B cell (primary cell): ENCODE results near the gene PIBF1. TPM values are rescaled to one million over a fixed set of nuclear protein-coding genes. Genes with fewer than 3 reads are reported as not detected.

Experiments
- ATAC-seq: fragments of 200-7000 bp; cut with Tn5 transposase; one replicate; pipeline ENCODE4 v1.10.0; 2021; ENCODE audit warnings: low read depth, mild to moderate bottlenecking, moderate number of reproducible peaks, moderate library complexity
- CTCF ChIA-PET: fragments of 350-600 bp; sonication (Branson Sonifier 250); formaldehyde crosslinking; loops from one replicate; lab custom pipeline; 2021; ENCODE audit warnings: antibody characterized with exemption, inconsistent platforms; lab: Charles Lee
- POLR2A ChIA-PET: fragments of 350-600 bp; sonication (Branson Sonifier 250); formaldehyde crosslinking; loops from one replicate; lab custom pipeline; 2021; ENCODE audit warnings: antibody characterized with exemption; lab: Charles Lee
- DNase-seq: peaks from one replicate; pipeline ENCODE4 v3.0.0; 2013
- H2AFZ ChIP-seq: 2 replicates; pipeline ENCODE4 v1.6.1; 2012; ENCODE audit warnings: mild to moderate bottlenecking, low read depth, low read length; ENCODE audit not compliant: insufficient read depth, poor library complexity, severe bottlenecking
- H3K27ac ChIP-seq, 2 donors: 1 replicate in 1 of 2; 2 replicates in 1 of 2; pipeline ENCODE4 v1.5.1; 2012 to 2013; ENCODE audit warnings: low read length in 2 of 2, mild to moderate bottlenecking in 2 of 2, moderate library complexity in 1 of 2
- H3K27me3 ChIP-seq, 4 experiments: fragments of 200-600 bp in 1 of 4; sonication (generic) in 1 of 4; replicated peaks in 1 of 4; 1 replicate in 2 of 4; 2 replicates in 2 of 4; pipeline versions ENCODE4 v1.6.1 to v1.7.0; 2013 to 2016; ENCODE audit warnings: low read length in 3 of 4, mild to moderate bottlenecking in 2 of 4, mixed read lengths in 1 of 4, moderate library complexity in 1 of 4; ENCODE audit not compliant: insufficient read depth in 4 of 4, control insufficient read depth in 3 of 4; ENCODE audit errors: control extremely low read depth in 1 of 4
- H3K36me3 ChIP-seq, 2 experiments: replicated peaks in 1 of 2; 1 replicate in 1 of 2; 2 replicates in 1 of 2; pipeline versions ENCODE4 v1.6.1 to v1.7.1; 2013; ENCODE audit warnings: low read length in 1 of 2; ENCODE audit not compliant: insufficient read depth in 2 of 2, control insufficient read depth in 1 of 2; ENCODE audit errors: control extremely low read depth in 1 of 2, extremely low read depth in 1 of 2
- H3K4me1 ChIP-seq, 2 donors: fragments of 200-600 bp in 1 of 2; sonication (generic) in 1 of 2; 1 replicate in 1 of 2; 2 replicates in 1 of 2; pipeline versions ENCODE4 v1.5.1 to v1.6.1; 2013 to 2017; ENCODE audit warnings: low read length in 2 of 2; ENCODE audit not compliant: control insufficient read depth in 2 of 2, insufficient read depth in 2 of 2
- H3K4me2 ChIP-seq: replicated peaks from 2 replicates; pipeline ENCODE3; 2012; ENCODE audit warnings: mild to moderate bottlenecking, low read depth, low read length; ENCODE audit not compliant: poor library complexity, severe bottlenecking
- H3K4me3 ChIP-seq, 5 experiments: fragments of 200-600 bp in 1 of 5; sonication (generic) in 1 of 5; 1 replicate in 3 of 5; 2 replicates in 2 of 5; pipeline versions ENCODE4 v1.5.1 to v1.7.0; 2011 to 2016; ENCODE audit warnings: low read length in 4 of 5, mild to moderate bottlenecking in 4 of 5, low read depth in 2 of 5, control low read depth in 1 of 5, moderate library complexity in 1 of 5; ENCODE audit not compliant: insufficient read depth in 1 of 5; ENCODE audit errors: control extremely low read depth in 1 of 5, extremely low read depth in 1 of 5
- H3K79me2 ChIP-seq: fragments of 200-600 bp; sonication (generic); one replicate; pipeline ENCODE4 v1.6.0; 2016; ENCODE audit warnings: low read length; ENCODE audit not compliant: control insufficient read depth, insufficient read depth
- H3K9ac ChIP-seq: fragments of 200-600 bp; sonication (generic); 2 replicates; pipeline ENCODE4 v1.6.1; 2017; ENCODE audit warnings: mild to moderate bottlenecking, low read length, moderate library complexity
- H3K9me3 ChIP-seq, 3 donors: one replicate each; pipeline versions ENCODE4 v1.6.1 to v1.7.1; 2013; ENCODE audit warnings: low read length in 2 of 3; ENCODE audit not compliant: control insufficient read depth in 2 of 3, insufficient read depth in 1 of 3; ENCODE audit errors: control extremely low read depth in 1 of 3
- H4K20me1 ChIP-seq: 2 replicates; pipeline ENCODE4 v1.6.0; 2012; ENCODE audit warnings: mild to moderate bottlenecking, low read length; ENCODE audit not compliant: insufficient read depth, control insufficient read depth, poor library complexity, severe bottlenecking
- H3K27ac Mint-ChIP-seq: one replicate; pipeline ENCODE4 v1.8.0; 2021; ENCODE audit warnings: mixed read lengths
- H3K27me3 Mint-ChIP-seq: one replicate; pipeline ENCODE4 v1.8.0; 2021; ENCODE audit warnings: mixed read lengths
- H3K4me1 Mint-ChIP-seq: one replicate; pipeline ENCODE4 v1.8.0; 2021; ENCODE audit warnings: mixed read lengths
- H3K4me3 Mint-ChIP-seq: one replicate; pipeline ENCODE4 v1.8.0; 2021; ENCODE audit warnings: mixed read lengths
- H3K9me3 Mint-ChIP-seq: one replicate; pipeline ENCODE4 v1.8.0; 2022; ENCODE audit warnings: mixed read lengths; ENCODE audit not compliant: insufficient read depth
- EZH2 ChIP-seq: IDR thresholded peaks from 2 replicates; pipeline ENCODE4 v1.6.1; 2012; ENCODE audit warnings: borderline replicate concordance, low read depth, mild to moderate bottlenecking, moderate library complexity, low read length; ENCODE audit not compliant: insufficient read depth, poor library complexity, severe bottlenecking
- WGBS: methylation state at CpG from one replicate; pipeline ENCODE4 v1.1.5; 2013; ENCODE audit warnings: missing lambda C conversion rate; ENCODE audit not compliant: insufficient coverage; 5-methylcytosine and 5-hydroxymethylcytosine counted together
- intact Hi-C: fragments of 100-400 bp; cut with micrococcal nuclease; formaldehyde crosslinking; loops from one replicate; pipeline ENCODE4 v1.10.0; 2022
- polyA plus RNA-seq: library from polyadenylated mRNA; depleted of rRNA; stranded (reverse); fragments of >200 nt; gene quantifications from 2 replicates; pipeline ENCODE4 v1.2.3, GENCODE V29; 2012
- total RNA-seq, 2 donors: library from RNA; stranded (reverse); fragments of 120-200 nt in 1 of 2; gene quantifications; 1 replicate in 1 of 2; 2 replicates in 1 of 2; pipeline versions ENCODE4 v1.2.3 to v1.2.4, GENCODE V29; 2013 to 2022
- TF ChIP-seq, protein P1 (sequence below): fragments of 200-600 bp; IDR thresholded peaks from one replicate; pipeline ENCODE4 v1.8.0; 2022; ENCODE audit warnings: antibody characterized with exemption, mild to moderate bottlenecking

PIBF1 gene
- total and polyA plus RNA-seq, 2 donors (not counting 1 experiment from before 2014, with no cell fraction given) = 4.5 to 43.1 TPM

DNA sequence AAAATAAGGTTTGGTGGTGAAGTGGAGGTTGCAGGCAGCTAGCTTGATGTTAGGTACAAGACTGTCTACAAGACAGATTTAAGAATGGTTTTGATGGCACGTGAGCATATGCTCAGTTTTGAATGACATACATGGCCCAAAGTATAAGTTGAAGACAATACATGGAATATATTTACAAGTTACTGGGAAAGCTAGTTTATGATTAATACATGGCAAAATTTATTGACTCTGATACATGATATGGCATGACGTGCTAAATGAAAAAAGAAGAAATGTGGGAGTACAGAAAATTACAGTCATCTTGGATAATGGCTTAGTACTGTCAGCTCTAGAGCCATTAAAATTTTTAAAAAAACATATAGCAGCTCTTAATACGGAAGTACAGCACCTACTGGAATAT, 281.2 kb downstream of the PIBF1 start:
- Histone ChIP-seq H3K4me1 (peaks cover 11 to 14% of the 10 kb centered on the region in 2 donors), H4K20me1 (no peaks in the 10 kb centered on the region), H3K4me2 (no peak overlapping the region), H3K27me3 (peaks cover 0 to 15% (median 10%) of the 10 kb centered on the region in 4 experiments), H3K9me3 (no peaks in the 10 kb centered on the region), H3K79me2 (no peaks in the 10 kb centered on the region), H3K9ac (no peak overlapping the region), H3K4me3 (no peak overlapping the region), H3K27ac (no peak overlapping the region), H3K36me3 (no peaks in the 10 kb centered on the region), H2AFZ (no peak overlapping the region)
- ChIA-PET POLR2A (no interaction called here), CTCF (no interaction called here)
- no peak for DNase-seq
- Mint-ChIP-seq H3K4me3 (no peak overlapping the region), H3K27ac (no peak overlapping the region), H3K27me3 (peaks cover 20% of the 10 kb centered on the region), H3K9me3 (no peaks in the 10 kb centered on the region), H3K4me1 (peaks cover 20% of the 10 kb centered on the region)
- no peak for TF ChIP-seq EZH2
- TF ChIP-seq, protein P1, sequence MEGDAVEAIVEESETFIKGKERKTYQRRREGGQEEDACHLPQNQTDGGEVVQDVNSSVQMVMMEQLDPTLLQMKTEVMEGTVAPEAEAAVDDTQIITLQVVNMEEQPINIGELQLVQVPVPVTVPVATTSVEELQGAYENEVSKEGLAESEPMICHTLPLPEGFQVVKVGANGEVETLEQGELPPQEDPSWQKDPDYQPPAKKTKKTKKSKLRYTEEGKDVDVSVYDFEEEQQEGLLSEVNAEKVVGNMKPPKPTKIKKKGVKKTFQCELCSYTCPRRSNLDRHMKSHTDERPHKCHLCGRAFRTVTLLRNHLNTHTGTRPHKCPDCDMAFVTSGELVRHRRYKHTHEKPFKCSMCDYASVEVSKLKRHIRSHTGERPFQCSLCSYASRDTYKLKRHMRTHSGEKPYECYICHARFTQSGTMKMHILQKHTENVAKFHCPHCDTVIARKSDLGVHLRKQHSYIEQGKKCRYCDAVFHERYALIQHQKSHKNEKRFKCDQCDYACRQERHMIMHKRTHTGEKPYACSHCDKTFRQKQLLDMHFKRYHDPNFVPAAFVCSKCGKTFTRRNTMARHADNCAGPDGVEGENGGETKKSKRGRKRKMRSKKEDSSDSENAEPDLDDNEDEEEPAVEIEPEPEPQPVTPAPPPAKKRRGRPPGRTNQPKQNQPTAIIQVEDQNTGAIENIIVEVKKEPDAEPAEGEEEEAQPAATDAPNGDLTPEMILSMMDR = no peak
- WGBS = 100% methylated on average over 1 of the region's 3 CpGs
- no peak for ATAC-seq
- intact Hi-C loops = no loop called here

DNA sequence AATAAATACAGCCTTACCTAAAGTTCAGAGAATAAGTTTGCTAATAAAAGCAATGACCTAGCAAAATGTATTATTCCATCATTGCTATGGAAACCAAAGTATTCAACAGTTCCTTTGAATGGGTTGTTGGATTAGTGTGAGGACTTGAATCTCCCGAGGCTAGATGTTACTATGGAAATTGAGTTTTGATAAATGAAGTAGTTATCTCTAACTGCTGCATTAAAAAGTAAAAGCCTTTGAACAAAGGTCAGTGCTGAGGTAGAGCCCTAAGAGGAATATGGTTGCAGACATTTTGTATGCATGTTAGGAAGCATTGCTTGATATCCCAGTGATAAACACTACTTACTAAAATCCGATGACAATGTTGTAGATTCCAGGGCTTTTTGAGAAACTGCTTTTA, 283.1 kb downstream of the PIBF1 start:
- TF ChIP-seq EZH2 = no peak
- TF ChIP-seq, protein P1 = no peak
- ChIA-PET CTCF (no interaction called here), POLR2A (no interaction called here)
- Histone ChIP-seq H3K4me2 (no peak overlapping the region), H2AFZ (no peak overlapping the region), H3K9ac (no peak overlapping the region), H3K36me3 (no peaks in the 10 kb centered on the region), H3K79me2 (no peaks in the 10 kb centered on the region), H3K4me3 (no peak overlapping the region), H3K4me1 (peaks cover 4 to 6% of the 10 kb centered on the region in 2 donors), H3K27me3 (peaks cover 0 to 11% (median 5%) of the 10 kb centered on the region in 4 experiments), H4K20me1 (no peaks in the 10 kb centered on the region), H3K9me3 (no peaks in the 10 kb centered on the region), H3K27ac (no peak overlapping the region)
- no peaks in the 10 kb centered on the region for H3K9me3 Mint-ChIP-seq
- peaks cover 8% of the 10 kb centered on the region for H3K4me1 Mint-ChIP-seq
- no peak for ATAC-seq
- H3K4me3 Mint-ChIP-seq = no peak overlapping the region
- no CpG with 5 or more reads among the region's 2 CpGs for WGBS
- H3K27me3 Mint-ChIP-seq = peaks cover 10% of the 10 kb centered on the region
- no peak for DNase-seq
- H3K27ac Mint-ChIP-seq = no peak overlapping the region
- intact Hi-C loops = no loop called here
